ENCODE measurements around the gene GNPTG.

Gene GNPTG

GRCh38 chr16:1401758-1402154 lies 50.0 kb downstream of the GNPTG start:
- DNase-seq, result no peak

DNA sequence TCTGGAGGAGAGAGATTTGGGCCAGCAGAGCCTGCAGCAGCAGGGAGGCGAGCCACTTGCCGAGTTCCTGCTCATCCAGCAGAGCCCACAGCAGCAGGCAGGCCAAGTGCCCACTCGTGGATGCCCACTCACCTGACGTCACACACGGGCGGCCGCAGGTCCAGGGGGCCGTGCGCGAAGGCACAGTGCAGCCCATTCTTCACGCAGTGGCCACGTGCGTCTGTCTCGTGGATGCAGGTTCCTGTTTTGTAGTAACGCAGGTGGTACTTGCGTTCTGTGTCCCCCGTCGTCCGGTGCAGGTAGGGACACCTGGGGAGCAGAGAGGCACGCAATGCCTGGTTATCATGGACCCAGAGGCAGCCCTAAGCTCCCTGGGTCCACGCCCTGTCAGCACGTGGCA lies 51.3 kb downstream of the GNPTG start:
- no peak for DNase-seq

GRCh38 chr16:1403733-1404132 lies 52.0 kb downstream of the GNPTG start:
- no peak for DNase-seq

DNA sequence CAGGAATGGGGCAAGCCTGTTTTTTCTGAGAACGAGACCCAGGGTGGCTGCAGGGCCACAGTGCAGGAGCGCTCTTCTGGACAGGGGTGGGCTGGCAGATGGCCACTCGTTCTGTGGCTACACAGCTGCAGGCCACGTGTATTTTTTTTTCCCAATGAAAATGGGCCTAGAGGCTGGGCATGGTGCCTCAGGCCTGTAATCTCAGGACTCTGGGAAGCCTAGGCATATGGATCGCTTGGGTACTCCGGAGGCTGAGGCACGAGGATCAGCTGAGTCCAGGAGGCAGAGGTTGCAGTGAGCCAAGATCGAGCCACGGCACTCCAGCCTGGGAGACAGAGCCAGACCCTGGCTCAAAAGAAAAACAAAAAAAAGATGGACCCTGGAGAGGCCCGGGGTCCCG lies 56.0 kb downstream of the GNPTG start:
- DNase-seq, result no peak

- DNase-seq, result no peak
These were observed 56.6 kb downstream of the GNPTG start for GRCh38 chr16:1408171-1408837.

- DNase-seq, result no peak
These were observed 61.1 kb downstream of the GNPTG start for GRCh38 chr16:1412847-1413246.
